Thoracic aorta (tissue), 2 donors: ENCODE measurements around the gene BLOC1S4. TPM values are rescaled to one million over a fixed set of nuclear protein-coding genes. Genes with fewer than 3 reads are reported as not detected.

Experiments used
- ATAC-seq: fragments of 150-250 bp; one replicate; pipeline ENCODE4 v1.8.0; 2017; ENCODE audit warnings: low read depth; ENCODE audit not compliant: insufficient number of reproducible peaks, low FRiP score
- DNase-seq: peaks from one replicate; pipeline ENCODE4 v3.0.0-alpha.2; 2020; ENCODE audit warnings: low spot score
- H3K27ac ChIP-seq, 2 donors: fragments of 200-600 bp; sonication (generic); 1 replicate in 1 of 2; 2 replicates in 1 of 2; pipeline ENCODE4 v1.5.1; 2016; ENCODE audit warnings: mild to moderate bottlenecking in 2 of 2, moderate library complexity in 2 of 2
- H3K27me3 ChIP-seq: fragments of 200-600 bp; sonication (generic); replicated peaks from 2 replicates; pipeline ENCODE4 v1.6.0; 2016; ENCODE audit warnings: mild to moderate bottlenecking; ENCODE audit not compliant: insufficient read depth
- H3K36me3 ChIP-seq: fragments of 200-600 bp; sonication (generic); one replicate; pipeline ENCODE4 v1.5.1; 2016
- H3K4me1 ChIP-seq, 2 donors: fragments of 200-600 bp; sonication (generic); 1 replicate in 1 of 2; 2 replicates in 1 of 2; pipeline versions ENCODE4 v1.5.1 to v1.6.0; 2016; ENCODE audit warnings: low read depth in 2 of 2, mild to moderate bottlenecking in 1 of 2; ENCODE audit not compliant: control insufficient read depth in 1 of 2
- H3K4me3 ChIP-seq: fragments of 200-600 bp; sonication (generic); 2 replicates; pipeline ENCODE4 v1.5.1; 2016; ENCODE audit warnings: mild to moderate bottlenecking
- H3K9me3 ChIP-seq: fragments of 200-600 bp; sonication (generic); 2 replicates; pipeline ENCODE4 v1.5.1; 2016
- CTCF ChIP-seq: fragments of 200-600 bp; sonication (generic); IDR thresholded peaks from one replicate; pipeline ENCODE4 v1.5.1; 2019; ENCODE audit warnings: antibody characterized with exemption
- total RNA-seq, 2 donors: library from RNA; depleted of rRNA; stranded (reverse); fragments of >200 nt; gene quantifications; one replicate each; pipeline versions ENCODE4 v1.1.0 to v1.2.3, GENCODE V29; 2016

The BLOC1S4 gene
- total RNA-seq, 2 donors from 2014 or later: 18.1 to 27.4 TPM

- TF ChIP-seq CTCF: no peak
- H3K4me3 ChIP-seq: no peak overlapping the region
- ATAC-seq: no peak
Observed at GRCh38 chr4:6765703-6766102, 49.7 kb downstream of the BLOC1S4 start.

More at GRCh38 chr4:6765703-6766102, 49.7 kb downstream of the BLOC1S4 start:
- Histone ChIP-seq H3K36me3 (no peaks in the 10 kb centered on the region), H3K4me1 (peaks cover 23 to 26% of the 10 kb centered on the region in 2 donors), H3K27me3 (no peaks in the 10 kb centered on the region), H3K27ac (no peak overlapping the region), H3K9me3 (no peaks in the 10 kb centered on the region)
- no peak for DNase-seq

Other genes starting within 250 kb of the BLOC1S4 start
- gene PPP2R2C, start 243.6 kb upstream of the BLOC1S4 start, total RNA-seq: under 1 TPM; 0.14 to 0.41 TPM
- 10 to 100 TPM; 77.1 to 94.1 TPM for gene MAN2B2, start 141.0 kb upstream of the BLOC1S4 start, total RNA-seq
- gene MRFAP1, start 75.5 kb upstream of the BLOC1S4 start, total RNA-seq: 100 to 1,000 TPM; 131 to 243 TPM
- gene S100P, start 22.3 kb upstream of the BLOC1S4 start, total RNA-seq: 1 to 10 TPM in 1 of 2 donors, not detected in 1; 1.2 TPM
- gene MRFAP1L1, start 6.3 kb upstream of the BLOC1S4 start, total RNA-seq: 10 to 100 TPM; 47.1 to 62.6 TPM
- gene KIAA0232, start 66.6 kb downstream of the BLOC1S4 start, total RNA-seq: 10 to 100 TPM; 56.9 to 80.8 TPM
- 10 to 100 TPM; 46.7 to 49.9 TPM for gene TBC1D14, start 193.7 kb downstream of the BLOC1S4 start, total RNA-seq